GM12878 (cell line): ENCODE data around the gene CTDNEP1. TPM values are rescaled to one million over a fixed set of nuclear protein-coding genes. Genes with fewer than 3 reads are reported as not detected.

Experiments used
- CUX1 ChIP-seq: IDR thresholded peaks from 2 replicates; pipeline ENCODE4 v1.6.1; 2012; ENCODE audit warnings: improper control_type of control experiment, low read depth, low read length; ENCODE audit not compliant: insufficient replicate concordance
- EZH2 ChIP-seq: IDR thresholded peaks from 2 replicates; pipeline ENCODE4 v1.6.1; 2012; ENCODE audit warnings: low read depth, mild to moderate bottlenecking, control low read depth, inconsistent platforms, low read length, borderline replicate concordance; ENCODE audit not compliant: control insufficient read depth
- HDGF ChIP-seq: fragments of 450-650 bp; IDR thresholded peaks from 2 replicates; pipeline ENCODE4 v1.6.1; 2016; ENCODE audit warnings: antibody characterized with exemption
- MTA3 ChIP-seq: IDR thresholded peaks from 2 replicates; pipeline ENCODE4 v1.6.1; 2012; ENCODE audit warnings: low read length, inconsistent platforms, borderline replicate concordance
- MYB ChIP-seq: fragments of 150-350 bp; IDR thresholded peaks from 2 replicates; pipeline ENCODE4 v1.6.1; 2014; ENCODE audit warnings: mild to moderate bottlenecking, low read depth, low read length, borderline replicate concordance
- MYC ChIP-seq: IDR thresholded peaks from 2 replicates; pipeline ENCODE4 v1.6.1; 2011; ENCODE audit warnings: mild to moderate bottlenecking, low read length, moderate library complexity, inconsistent platforms; ENCODE audit not compliant: insufficient read depth, insufficient replicate concordance, insufficient read length, severe bottlenecking
- NFIC ChIP-seq: IDR thresholded peaks from 2 replicates; pipeline ENCODE4 v1.6.1; 2012; ENCODE audit warnings: low read depth, mild to moderate bottlenecking, inconsistent platforms, low read length, moderate library complexity
- NRF1 ChIP-seq: conservative IDR thresholded peaks from 2 replicates; pipeline ENCODE4 v1.6.1; 2011; ENCODE audit warnings: mild to moderate bottlenecking, low read depth, low read length, improper control_type of control experiment
- PAX8 ChIP-seq: fragments of 450-650 bp; IDR thresholded peaks from 2 replicates; pipeline ENCODE4 v1.6.1; 2017; ENCODE audit warnings: mild to moderate bottlenecking, moderate library complexity
- RAD21 ChIP-seq: IDR thresholded peaks from 2 replicates; pipeline ENCODE4 v1.6.1; 2011; ENCODE audit warnings: mild to moderate bottlenecking, low read depth, low read length, moderate library complexity; ENCODE audit not compliant: insufficient read depth
- RB1 ChIP-seq: fragments of 450-650 bp; formaldehyde crosslinking; IDR thresholded peaks from 2 replicates; pipeline ENCODE4 v1.6.1; 2017; ENCODE audit warnings: mild to moderate bottlenecking, borderline replicate concordance
- RCOR1 ChIP-seq: conservative IDR thresholded peaks from 2 replicates; pipeline ENCODE4 v1.6.1; 2012; ENCODE audit warnings: low read depth, low read length, improper control_type of control experiment
- SMC3 ChIP-seq: IDR thresholded peaks from 2 replicates; pipeline ENCODE4 v1.6.1; 2011; ENCODE audit warnings: low read length, improper control_type of control experiment, borderline replicate concordance
- SREBF2 ChIP-seq: IDR thresholded peaks from 2 replicates; pipeline ENCODE4 v1.6.1; 2012; ENCODE audit warnings: mild to moderate bottlenecking, low read length
- SRF ChIP-seq, 2 experiments: IDR thresholded peaks; 2 replicates each; pipeline ENCODE4 v1.6.1; 2011; ENCODE audit warnings: low read depth in 2 of 2, low read length in 2 of 2, mild to moderate bottlenecking in 1 of 2, moderate library complexity in 1 of 2
- STAT3 ChIP-seq: IDR thresholded peaks from 2 replicates; pipeline ENCODE4 v1.6.1; 2011; ENCODE audit warnings: low read depth, low read length, improper control_type of control experiment
- TCF12 ChIP-seq: IDR thresholded peaks from 2 replicates; pipeline ENCODE4 v1.6.1; 2011; ENCODE audit warnings: low read depth, mild to moderate bottlenecking, low read length
- WRNIP1 ChIP-seq: IDR thresholded peaks from 2 replicates; pipeline ENCODE4 v1.6.1; 2011; ENCODE audit warnings: low read depth, low read length, improper control_type of control experiment, borderline replicate concordance
- YBX1 ChIP-seq: fragments of 450-650 bp; IDR thresholded peaks from 2 replicates; pipeline ENCODE4 v1.6.1; 2016; ENCODE audit warnings: antibody characterized with exemption
- YY1 ChIP-seq: IDR thresholded peaks from 2 replicates; pipeline ENCODE4 v1.6.1; 2011; ENCODE audit warnings: low read depth, mild to moderate bottlenecking, low read length
- ZBED1 ChIP-seq: IDR thresholded peaks from 2 replicates; pipeline ENCODE4 v1.6.1; 2016; ENCODE audit warnings: borderline replicate concordance
- ZSCAN29 ChIP-seq: fragments of 450-650 bp; IDR thresholded peaks from 2 replicates; pipeline ENCODE4 v1.6.1; 2017; ENCODE audit warnings: mild to moderate bottlenecking, moderate library complexity
- polyA plus RNA-seq, 11 experiments: library from polyadenylated mRNA; depleted of rRNA in 4 of 11; unstranded in 6 of 11; stranded (reverse) in 5 of 11; fragments of >200 nt; fragmentation: Nextera tagmentation in 4 of 11; fragmentation: Illumina TruSeq in 1 of 11; extraction: Ambion mirVana in 4 of 11; extraction: Trizol in 1 of 11; gene quantifications; 1 replicate in 1 of 11; 2 replicates in 10 of 11; pipeline versions ENCODE4 v1.2.1 to v1.2.3, GENCODE V29; 2011 to 2016; ENCODE audit warnings: inconsistent platforms in 2 of 11, missing spikeins in 2 of 11, low read depth in 1 of 11
- total RNA-seq, 4 experiments: library from RNA; depleted of rRNA in 3 of 4; stranded (reverse); fragments of >200 nt in 3 of 4; fragmentation: Illumina TruSeq in 1 of 4; extraction: Trizol in 1 of 4; gene quantifications; 2 replicates each; pipeline versions ENCODE4 v1.2.1 to v1.2.3, GENCODE V29; 2013 to 2021
- TF ChIP-seq, protein P1 (sequence below): IDR thresholded peaks from 2 replicates; pipeline ENCODE4 v1.6.1; 2012; ENCODE audit warnings: low read depth, low read length, improper control_type of control experiment

Gene CTDNEP1
- total and polyA plus RNA-seq, 10 of the 15 experiments (the other 5 are each of a cell fraction or from before 2014, with no cell fraction given): 23.7 to 176 (median 30.3) TPM

- TF ChIP-seq CUX1: no peak
- TF ChIP-seq WRNIP1: no peak
- TF ChIP-seq ZSCAN29: no peak
- TF ChIP-seq YY1: peak; percentile 89
- TF ChIP-seq ZBED1: peak; percentile 73; the same call in 1 of the 2 replicates
- no peak for TF ChIP-seq YBX1
- peak; percentile 80; the same call in 1 of the 2 replicates for TF ChIP-seq NFIC
- no peak for TF ChIP-seq RCOR1
- no peak for TF ChIP-seq RAD21
- no peak for TF ChIP-seq MYB
- TF ChIP-seq RB1: peak; percentile 93; the same call in 1 of the 2 replicates
- TF ChIP-seq STAT3: no peak
- TF ChIP-seq MYC: peak; percentile 65
- peak; percentile 74; the same call in 1 of the 2 replicates for TF ChIP-seq PAX8
- TF ChIP-seq HDGF: peak; percentile 26; the same call in 1 of the 2 replicates
- 0 out of 4 replicates have a peak, but pooled peaks of 1 of the 2 experiments have one; percentile 23 for TF ChIP-seq SRF (IDR thresholded peaks at IDR 0.05; ENCODE audit: low read depth in 2 of 2, low read length in 2 of 2)
- TF ChIP-seq TCF12: peak; percentile 57; the same call in 1 of the 2 replicates
- TF ChIP-seq, protein P1, sequence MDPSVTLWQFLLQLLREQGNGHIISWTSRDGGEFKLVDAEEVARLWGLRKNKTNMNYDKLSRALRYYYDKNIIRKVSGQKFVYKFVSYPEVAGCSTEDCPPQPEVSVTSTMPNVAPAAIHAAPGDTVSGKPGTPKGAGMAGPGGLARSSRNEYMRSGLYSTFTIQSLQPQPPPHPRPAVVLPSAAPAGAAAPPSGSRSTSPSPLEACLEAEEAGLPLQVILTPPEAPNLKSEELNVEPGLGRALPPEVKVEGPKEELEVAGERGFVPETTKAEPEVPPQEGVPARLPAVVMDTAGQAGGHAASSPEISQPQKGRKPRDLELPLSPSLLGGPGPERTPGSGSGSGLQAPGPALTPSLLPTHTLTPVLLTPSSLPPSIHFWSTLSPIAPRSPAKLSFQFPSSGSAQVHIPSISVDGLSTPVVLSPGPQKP: 0 out of 2 replicates have a peak, but pooled peaks have one; percentile 27
- TF ChIP-seq EZH2: no peak
- TF ChIP-seq MTA3: peak; percentile 82; the same call in 1 of the 2 replicates
- no peak for TF ChIP-seq SREBF2
- TF ChIP-seq NRF1: no peak
- TF ChIP-seq SMC3: no peak
Observed at GRCh38 chr17:7242717-7243452, 8.6 kb downstream of the CTDNEP1 start (continued).
